Astrocyte of the spinal cord (primary cell): ENCODE measurements around the gene RAG1.

Experiments
- DNase-seq: peaks from one replicate; pipeline ENCODE4 v3.0.0; 2011; ENCODE audit warnings: low read depth, low spot score
- H3K4me3 ChIP-seq: 2 replicates; pipeline ENCODE4 v1.5.1; 2011; ENCODE audit warnings: low read depth, mild to moderate bottlenecking, low read length, moderate library complexity
- in situ Hi-C: cut with HindIII; loops from 2 replicates; pipeline ENCODE4 v1.10.0; 2017; ENCODE audit warnings: low sequenced_read_pairs
- TF ChIP-seq, protein P1 (sequence below): IDR thresholded peaks from 2 replicates; pipeline ENCODE4 v1.5.1; 2012; ENCODE audit warnings: low read depth, mild to moderate bottlenecking, low read length, inconsistent platforms

The RAG1 gene

DNA sequence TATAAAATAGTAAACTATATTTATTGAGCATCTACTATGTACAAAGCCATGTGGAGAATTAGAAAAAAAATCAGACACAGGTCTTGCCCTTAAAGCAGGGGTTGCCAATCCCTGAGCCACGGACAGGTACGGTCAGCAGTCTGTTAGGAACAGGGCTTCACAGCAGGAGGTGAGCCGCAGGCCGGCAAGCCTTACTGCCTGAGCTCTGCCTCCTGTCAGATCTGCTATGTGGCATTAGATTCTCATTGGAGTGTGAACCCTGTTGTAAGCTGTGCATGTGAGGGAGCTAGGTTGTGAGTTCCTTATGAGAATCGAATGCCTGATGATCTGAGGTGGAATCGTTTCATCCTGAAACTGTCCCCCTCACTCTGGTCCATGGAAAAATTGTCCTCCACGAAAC lies 32.4 kb downstream of the RAG1 start:
- in situ Hi-C loops, result no loop called here
- no peak for DNase-seq
- TF ChIP-seq, protein P1, sequence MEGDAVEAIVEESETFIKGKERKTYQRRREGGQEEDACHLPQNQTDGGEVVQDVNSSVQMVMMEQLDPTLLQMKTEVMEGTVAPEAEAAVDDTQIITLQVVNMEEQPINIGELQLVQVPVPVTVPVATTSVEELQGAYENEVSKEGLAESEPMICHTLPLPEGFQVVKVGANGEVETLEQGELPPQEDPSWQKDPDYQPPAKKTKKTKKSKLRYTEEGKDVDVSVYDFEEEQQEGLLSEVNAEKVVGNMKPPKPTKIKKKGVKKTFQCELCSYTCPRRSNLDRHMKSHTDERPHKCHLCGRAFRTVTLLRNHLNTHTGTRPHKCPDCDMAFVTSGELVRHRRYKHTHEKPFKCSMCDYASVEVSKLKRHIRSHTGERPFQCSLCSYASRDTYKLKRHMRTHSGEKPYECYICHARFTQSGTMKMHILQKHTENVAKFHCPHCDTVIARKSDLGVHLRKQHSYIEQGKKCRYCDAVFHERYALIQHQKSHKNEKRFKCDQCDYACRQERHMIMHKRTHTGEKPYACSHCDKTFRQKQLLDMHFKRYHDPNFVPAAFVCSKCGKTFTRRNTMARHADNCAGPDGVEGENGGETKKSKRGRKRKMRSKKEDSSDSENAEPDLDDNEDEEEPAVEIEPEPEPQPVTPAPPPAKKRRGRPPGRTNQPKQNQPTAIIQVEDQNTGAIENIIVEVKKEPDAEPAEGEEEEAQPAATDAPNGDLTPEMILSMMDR, result no peak
- H3K4me3 ChIP-seq, result no peak overlapping the region

DNA sequence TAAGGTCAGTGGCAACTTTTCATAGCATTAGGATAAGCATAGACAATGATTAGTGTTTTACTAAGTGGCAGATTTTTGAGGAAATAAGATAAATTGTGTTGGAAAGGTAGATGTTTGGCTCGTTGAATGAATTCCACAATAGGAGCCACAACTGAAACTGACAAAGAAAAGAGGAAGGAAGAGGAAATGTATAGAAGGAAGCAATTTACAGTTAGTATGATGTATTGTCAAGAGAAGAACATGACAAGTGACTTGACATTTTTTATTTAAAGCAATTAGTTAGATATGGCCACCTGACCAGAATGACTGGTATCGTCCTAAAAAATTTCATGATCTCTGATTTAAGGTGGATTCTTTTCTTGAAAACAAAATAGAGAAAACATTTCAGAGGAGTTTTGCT lies 33.3 kb downstream of the RAG1 start:
- TF ChIP-seq, protein P1, result no peak
- H3K4me3 ChIP-seq, result no peak overlapping the region
- in situ Hi-C loops, result no loop called here
- DNase-seq, result no peak

DNA sequence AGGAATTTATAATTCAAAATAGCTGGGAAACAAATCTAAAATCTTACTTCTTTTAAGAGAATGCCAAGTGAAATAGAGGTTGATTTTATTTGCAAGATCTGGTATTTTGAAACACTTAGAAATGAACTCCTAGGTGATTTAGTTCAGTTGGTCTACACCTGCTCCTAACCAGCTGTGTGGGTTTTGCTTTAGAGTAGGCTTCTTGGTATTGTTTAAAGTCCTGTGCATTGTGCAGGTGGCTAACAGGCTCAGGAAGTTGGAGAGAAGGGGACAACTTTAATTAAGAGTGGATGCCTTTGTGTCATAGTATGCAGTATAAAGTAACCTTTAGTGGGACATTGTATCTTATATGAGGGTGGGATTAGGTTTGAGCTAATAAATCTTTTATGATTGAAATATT lies 34.3 kb downstream of the RAG1 start:
- no peak overlapping the region for H3K4me3 ChIP-seq
- TF ChIP-seq, protein P1, result no peak
- in situ Hi-C loops, result no loop called here

DNA sequence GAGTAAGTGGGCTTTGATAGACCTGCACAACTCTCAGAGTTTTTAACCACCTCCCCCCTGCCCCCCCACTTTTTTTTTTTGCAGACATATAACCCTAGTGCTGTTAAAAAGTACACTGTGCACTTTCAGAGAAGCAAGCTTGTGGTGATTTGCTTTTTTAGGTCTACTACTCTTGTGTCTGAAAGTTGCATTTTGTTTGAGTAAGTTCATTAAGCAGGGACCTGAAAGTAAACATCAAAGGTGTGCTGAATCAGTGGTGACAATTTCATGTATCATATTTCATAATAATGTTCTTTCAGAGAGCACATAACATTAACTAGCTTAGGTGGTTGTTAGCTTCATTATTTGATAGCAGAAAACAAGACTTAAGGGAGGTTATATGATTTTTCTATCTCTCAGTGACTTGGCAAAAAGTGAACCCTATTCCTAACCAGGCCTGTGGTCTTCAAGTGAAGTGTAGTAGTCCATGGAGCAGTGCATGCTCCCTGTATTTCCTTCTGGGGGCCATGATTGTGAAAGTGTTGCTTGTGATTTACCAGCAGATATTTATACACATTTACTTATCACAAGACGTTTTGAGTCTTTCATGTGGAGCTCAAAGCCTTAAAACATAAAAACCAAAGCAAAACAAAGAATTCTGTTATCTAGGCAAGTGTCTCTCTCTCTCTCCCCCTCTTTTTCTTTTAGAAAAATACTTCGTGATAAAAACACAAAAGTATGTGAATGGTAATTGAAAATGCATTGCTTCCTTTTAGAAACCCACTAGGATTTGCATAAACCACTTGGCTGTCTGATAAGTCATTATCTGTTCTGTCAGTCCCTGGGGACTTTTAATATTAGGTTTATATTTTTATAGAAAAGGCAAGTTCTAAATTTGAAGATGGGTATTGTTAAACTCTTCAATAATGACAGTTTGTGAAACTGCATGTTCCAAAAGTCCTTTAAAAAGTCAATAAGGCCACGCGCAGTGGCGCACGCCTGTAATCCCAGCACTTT lies 37.7 kb downstream of the RAG1 start:
- TF ChIP-seq, protein P1, result no peak

More for the DNA sequence above, 34.3 kb downstream of the RAG1 start:
- no peak for DNase-seq

DNA sequence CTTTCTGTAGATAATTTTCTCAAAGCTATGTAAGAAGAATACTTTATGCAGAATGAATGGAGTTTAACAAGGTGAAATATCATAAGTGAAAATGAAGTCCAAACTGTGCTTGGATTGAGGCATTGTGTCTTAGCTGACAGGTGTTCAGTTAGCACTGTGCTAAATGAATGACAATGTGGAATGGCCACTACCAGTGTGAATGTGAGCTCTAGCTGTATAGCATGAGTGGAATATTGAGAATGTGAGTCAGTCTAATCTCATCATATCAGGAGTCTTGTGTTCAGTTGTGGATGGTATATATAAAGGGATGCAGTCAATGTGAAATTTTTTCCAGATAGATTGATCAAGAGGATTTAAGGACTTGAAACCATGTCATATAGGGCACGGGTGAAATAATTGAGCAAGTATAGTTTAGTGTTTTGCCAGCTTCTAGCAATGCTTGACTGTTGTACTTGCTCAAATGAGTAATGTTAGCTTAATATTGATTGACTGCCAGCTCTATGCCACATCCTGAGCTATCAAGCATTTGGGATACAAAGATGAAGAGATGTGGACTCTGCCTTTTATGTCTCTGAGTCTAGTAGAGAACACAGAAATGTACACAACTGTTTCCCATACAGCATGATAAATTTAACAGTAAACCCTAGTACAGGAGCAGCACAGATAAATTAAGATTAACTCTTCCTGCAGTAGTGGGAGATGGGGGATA lies 40.8 kb downstream of the RAG1 start:
- no peak for DNase-seq
- TF ChIP-seq, protein P1, result no peak
- no peak overlapping the region for H3K4me3 ChIP-seq
- in situ Hi-C loops, result no loop called here

More for the DNA sequence above, 37.7 kb downstream of the RAG1 start:
- in situ Hi-C loops, result no loop called here
- H3K4me3 ChIP-seq, result no peak overlapping the region
- no peak for DNase-seq

DNA sequence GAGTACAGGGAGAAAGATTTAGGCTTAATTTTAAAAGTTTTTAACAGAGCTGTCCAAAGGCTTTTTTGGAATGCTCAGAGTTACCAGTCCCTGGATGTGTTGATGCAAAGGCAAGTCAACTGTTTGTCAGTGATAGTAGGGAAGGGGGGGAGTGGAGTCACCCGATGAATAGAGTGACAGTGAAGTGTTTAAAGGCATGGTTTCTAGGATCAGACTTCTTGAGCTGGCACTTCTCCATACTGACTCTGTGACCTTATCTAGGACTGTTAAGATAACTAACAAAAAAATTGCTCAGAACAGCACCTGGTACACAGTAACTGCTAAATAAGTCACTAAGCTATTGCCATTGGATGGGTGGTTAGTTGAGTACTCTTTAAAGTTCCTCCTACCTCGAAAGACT lies 41.6 kb downstream of the RAG1 start:
- in situ Hi-C loops, result no loop called here
- no peak overlapping the region for H3K4me3 ChIP-seq
- TF ChIP-seq, protein P1, result no peak
- DNase-seq, result no peak
